Stimulated activated CD8-positive, alpha-beta memory T cell treated with anti-CD3 and anti-CD28 coated beads, Interleukin-12 subunit alpha, Interleukin-12 subunit beta, amount 100 ng/mL, for 24 hours (primary cell): ENCODE results near the gene GRK7.
"Not testable (repeated sequence)": the region's sequence is repeated elsewhere in the genome, so short reads cannot be mapped to it uniquely, and the experiment has no call there.

Source experiments
- DNase-seq: peaks from one replicate; pipeline ENCODE4 v3.0.0-alpha.2; 2020; ENCODE audit errors: extremely low read depth

GRK7 gene

DNA sequence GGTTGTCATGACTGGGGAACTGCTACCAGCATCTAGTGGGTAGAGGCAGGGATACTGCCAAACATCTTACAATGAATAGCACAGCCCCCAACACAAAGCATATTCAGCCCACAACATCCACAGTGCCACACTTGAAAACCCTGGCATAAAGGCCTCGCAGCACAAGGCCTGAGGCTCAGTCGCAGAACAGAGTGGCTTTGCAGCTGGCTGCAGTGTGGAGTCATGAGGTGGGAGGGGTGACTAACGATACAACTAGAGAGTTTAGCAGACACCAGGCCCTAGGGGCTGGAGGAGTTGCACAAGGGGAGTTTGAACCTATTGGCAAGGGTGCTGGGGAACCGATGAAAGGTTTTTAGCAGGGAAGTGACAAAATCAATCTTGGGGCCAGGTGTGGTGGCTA, 32.1 kb downstream of the GRK7 start:
- peak; percentile 10 for DNase-seq

DNA sequence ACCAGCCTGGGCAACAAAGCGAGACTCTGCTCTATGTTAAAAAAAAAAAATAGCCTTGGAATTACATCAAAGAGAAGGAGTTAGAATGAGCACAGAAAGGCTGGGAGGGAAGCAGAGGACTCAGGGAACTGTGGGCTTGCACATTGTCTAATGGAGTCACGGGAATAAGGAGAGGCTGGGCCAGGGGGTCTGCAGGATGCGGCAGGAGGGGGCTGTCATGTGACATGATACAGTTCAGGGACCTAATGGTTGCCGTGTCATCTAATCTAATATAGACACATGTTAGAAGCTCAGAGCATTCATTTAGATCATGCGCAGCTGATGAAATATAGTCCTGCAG, 32.5 kb downstream of the GRK7 start:
- no peak for DNase-seq

GRCh38 chr3:141796081-141796888, 33.1 kb downstream of the GRK7 start:
- DNase-seq = peak; percentile 61

- DNase-seq = no peak
These were observed 33.9 kb downstream of the GRK7 start for GRCh38 chr3:141796889-141797781.

GRCh38 chr3:141797819-141798447, 34.7 kb downstream of the GRK7 start:
- DNase-seq = no peak

DNA sequence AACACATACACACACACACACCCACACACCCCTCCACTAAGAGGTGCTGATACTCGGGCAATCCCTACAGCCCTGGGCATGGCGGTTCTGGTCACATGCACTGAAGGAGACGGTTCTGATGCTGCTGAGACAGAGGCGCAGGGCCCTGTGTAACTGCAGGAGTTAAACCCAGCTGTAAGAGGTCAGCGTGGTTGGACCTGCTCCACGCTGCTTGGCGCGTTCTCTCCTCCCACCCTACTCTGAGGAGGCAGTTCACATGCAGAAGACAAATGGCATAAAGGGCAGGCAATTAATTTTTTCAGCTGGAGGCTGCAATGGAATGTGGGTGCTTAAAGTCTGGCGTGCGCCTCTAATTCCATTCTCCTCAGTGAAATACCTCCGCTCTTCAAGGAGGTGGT, 35.2 kb downstream of the GRK7 start:
- no peak for DNase-seq

DNA sequence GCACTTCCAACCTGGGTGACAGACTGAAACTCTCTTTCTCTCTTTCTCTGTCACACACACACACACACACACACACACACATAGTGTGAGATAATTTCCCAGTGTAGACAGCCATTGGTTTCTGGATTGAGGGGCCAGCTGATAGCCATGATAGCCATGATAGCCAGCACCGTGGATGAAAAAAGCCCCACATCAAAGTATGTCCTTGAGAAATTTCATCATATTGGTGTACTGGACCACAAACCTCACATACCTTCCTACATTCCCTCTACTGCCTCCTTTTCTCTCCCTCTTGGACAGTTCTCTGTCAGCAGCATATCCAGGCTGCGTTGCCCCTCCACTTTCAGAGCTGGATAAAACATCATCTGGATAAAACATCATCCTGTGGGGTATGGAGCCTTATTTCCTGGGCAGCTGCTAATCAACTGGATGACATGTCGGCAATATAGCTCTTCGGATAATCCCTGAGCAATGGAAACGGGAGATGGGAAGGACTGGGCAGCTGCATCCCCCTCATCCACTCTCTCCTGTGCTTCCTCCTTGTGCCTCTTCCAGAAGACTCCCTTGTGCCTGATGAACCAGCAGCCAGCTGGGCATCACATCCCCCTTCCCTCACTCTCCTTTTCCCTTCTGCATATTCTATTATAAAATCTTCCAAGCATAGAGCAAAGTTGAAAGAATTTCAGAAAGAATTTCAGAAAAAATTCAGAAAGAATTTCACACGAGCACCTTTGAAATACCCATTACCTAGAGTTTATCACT, 39.3 kb downstream of the GRK7 start:
- DNase-seq = no peak

DNA sequence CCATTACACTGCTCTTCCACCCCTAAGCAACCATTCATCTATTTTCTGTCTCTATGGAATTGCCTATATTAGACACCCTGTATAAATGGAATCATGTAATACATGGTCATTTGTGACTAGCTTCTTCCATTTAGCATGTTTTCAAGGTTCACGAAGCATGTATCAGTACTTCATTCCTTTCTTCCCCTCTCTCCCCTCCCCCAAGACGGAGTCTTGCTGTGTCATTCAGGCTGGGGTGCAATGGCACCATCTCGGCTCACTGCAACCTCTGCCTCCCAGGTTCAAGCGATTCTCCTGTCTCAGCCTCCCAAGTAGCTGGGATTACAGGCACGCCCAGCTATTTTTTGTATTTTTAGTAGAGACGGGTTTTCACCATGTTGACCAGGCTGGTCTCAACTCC, 40.3 kb downstream of the GRK7 start:
- not testable (repeated sequence) for DNase-seq

DNA sequence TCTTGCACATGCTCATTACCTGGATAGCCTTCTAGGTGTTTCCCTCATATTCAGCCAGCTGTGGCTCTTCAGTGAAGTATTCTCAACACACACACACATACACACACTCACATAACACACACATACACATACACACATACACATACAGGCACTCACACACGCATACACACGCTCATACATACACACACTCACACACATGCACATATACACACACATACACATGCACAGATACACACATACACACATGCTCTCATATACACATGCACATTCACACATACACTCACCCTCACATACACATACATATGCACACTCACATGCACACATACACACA, 41.2 kb downstream of the GRK7 start:
- no peak for DNase-seq

DNA sequence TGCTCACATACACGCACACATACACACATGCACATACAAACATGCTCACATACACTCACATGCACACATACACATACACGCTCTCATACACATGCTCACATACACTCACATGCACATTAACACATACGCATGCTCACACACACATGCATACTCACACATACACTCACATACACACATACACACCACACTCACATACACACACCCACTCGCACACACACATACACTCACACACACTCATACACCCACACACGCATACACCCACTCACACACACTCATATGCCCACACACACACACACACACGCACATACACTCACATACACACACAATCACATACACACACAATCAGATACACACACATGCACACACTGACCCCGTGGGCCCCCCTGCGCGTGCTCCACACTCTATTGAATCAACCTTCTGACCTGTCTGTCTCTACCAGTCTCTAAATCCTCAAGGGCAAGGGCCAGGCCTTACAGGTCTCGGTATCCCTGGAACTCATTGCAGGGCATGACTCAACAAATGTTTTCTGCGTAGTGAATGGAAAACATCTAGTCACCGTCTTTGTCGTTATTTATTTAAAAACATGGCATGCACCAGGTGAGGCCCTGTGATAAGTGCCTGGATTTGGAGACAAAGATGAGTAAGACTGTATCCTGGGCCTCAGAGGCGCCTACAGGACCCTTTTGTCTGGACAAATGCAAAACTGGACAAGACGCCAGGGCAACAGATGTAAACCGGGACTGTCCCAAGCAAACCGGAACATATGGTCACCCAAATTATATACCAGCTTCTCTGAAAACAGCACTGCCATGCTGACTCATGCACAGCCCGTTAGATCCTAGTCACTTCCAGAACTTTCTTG, 41.8 kb downstream of the GRK7 start:
- no peak for DNase-seq

DNA sequence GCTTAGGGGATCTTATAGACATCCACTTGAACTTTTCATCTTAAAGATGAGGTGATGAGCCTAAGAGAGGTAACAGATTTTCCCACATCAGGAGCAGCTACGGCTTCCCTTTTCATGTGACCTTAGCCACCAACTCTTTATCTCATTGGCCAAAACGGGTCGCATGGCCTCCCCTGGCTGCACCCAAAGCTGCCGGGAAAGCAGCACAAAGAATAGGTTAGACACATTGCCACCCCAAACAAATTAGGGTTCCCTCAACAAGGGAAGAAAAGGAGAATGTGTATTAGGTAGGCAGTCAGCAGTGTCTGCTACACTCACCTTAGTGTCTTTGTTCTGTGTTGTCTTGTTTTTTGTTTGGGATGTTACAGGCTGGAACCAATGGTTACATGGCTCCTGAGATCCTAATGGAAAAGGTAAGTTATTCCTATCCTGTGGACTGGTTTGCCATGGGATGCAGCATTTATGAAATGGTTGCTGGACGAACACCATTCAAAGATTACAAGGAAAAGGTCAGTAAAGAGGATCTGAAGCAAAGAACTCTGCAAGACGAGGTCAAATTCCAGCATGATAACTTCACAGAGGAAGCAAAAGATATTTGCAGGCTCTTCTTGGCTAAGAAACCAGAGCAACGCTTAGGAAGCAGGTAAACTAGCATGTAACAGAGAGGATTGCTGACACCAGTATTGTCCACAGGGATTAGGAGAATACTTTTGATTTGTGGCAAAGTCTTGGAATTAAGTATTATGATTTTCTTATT, 44.2 kb downstream of the GRK7 start:
- DNase-seq = no peak

GRCh38 chr3:141808586-141808985, 45.4 kb downstream of the GRK7 start:
- DNase-seq = no peak

GRCh38 chr3:141810161-141810560, 47.0 kb downstream of the GRK7 start:
- DNase-seq = no peak

DNA sequence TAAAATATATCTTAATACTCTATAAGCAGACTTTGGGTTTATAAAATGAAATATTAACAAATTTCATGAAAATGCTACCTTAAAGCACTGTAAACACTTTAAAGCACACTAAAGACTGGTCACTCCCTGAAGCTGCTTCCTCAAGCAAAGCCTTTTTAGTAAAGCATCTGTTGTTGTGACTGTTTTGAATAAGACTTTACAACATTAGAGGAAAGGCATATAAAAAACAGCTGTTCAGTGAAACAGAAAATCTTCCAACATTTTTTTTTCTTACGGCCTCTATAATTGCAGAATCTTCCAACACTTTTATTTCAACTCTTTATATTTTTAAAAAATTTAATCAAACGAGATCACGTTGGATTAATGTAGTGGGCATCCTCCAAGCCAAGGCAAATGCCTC, 48.1 kb downstream of the GRK7 start:
- DNase-seq = no peak

GRCh38 chr3:141812084-141812483, 48.9 kb downstream of the GRK7 start:
- DNase-seq = no peak

GRCh38 chr3:141812586-141812985, 49.4 kb downstream of the GRK7 start:
- DNase-seq = no peak
